ENCODE measurements around the gene NEGR1. TPM values are rescaled to one million over a fixed set of nuclear protein-coding genes. Genes with fewer than 3 reads are reported as not detected.

The NEGR1 gene
- total RNA-seq, 4 donors from 2014 or later: 7.0 to 10.0 (median 8.1) TPM

DNA sequence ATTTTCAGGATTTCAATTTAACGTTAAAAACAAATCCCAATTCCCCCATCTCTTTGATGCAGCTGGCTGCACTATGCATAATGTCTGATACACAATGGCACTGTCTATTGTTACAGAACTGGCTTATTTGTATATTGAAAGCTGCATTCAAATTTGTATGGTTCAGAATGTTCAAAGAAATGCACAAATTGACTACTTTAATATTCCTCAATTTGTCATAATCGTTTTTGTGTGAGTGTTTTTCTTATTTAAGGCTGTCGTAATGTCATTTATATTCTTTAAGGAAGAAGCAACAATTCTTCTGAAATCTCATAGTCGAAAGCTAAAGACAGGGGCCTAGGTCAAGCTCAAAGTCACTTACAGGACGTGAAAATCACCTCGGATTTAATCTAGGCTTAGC lies 860.1 kb downstream of the NEGR1 start:
- DNase-seq: no peak
- Histone ChIP-seq H3K4me3 (no peak overlapping the region), H3K9me3 (no peaks in the 10 kb centered on the region), H3K27me3 (no peaks in the 10 kb centered on the region), H3K4me1 (no peaks in the 10 kb centered on the region), H3K36me3 (no peaks in the 10 kb centered on the region), H3K27ac (no peak overlapping the region)
- TF ChIP-seq POLR2A (IDR thresholded peaks at IDR 0.05) (no peak), EP300 (IDR thresholded peaks at IDR 0.05; ENCODE audit: low read depth) (no peak), POLR2AphosphoS5 (IDR thresholded peaks at IDR 0.05) (no peak)
- TF ChIP-seq, protein P1, sequence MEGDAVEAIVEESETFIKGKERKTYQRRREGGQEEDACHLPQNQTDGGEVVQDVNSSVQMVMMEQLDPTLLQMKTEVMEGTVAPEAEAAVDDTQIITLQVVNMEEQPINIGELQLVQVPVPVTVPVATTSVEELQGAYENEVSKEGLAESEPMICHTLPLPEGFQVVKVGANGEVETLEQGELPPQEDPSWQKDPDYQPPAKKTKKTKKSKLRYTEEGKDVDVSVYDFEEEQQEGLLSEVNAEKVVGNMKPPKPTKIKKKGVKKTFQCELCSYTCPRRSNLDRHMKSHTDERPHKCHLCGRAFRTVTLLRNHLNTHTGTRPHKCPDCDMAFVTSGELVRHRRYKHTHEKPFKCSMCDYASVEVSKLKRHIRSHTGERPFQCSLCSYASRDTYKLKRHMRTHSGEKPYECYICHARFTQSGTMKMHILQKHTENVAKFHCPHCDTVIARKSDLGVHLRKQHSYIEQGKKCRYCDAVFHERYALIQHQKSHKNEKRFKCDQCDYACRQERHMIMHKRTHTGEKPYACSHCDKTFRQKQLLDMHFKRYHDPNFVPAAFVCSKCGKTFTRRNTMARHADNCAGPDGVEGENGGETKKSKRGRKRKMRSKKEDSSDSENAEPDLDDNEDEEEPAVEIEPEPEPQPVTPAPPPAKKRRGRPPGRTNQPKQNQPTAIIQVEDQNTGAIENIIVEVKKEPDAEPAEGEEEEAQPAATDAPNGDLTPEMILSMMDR (IDR thresholded peaks at IDR 0.05): no peak
- 74 to 77% methylated on average over 6 of the region's 6 CpGs for WGBS, 2 donors (ENCODE audit: low coverage in 1 of 2)
- in situ Hi-C loops (cut with MboI; ENCODE audit: low pct_ligation_motif_present in 1 of 4, low pct_unique_long_range_greater_than_20kb in 1 of 4, low sequenced_read_pairs in 3 of 4): no loop called here
- intact Hi-C loops (cut with DNase I; ENCODE audit: low total_unique reads): no loop called here

- in situ Hi-C loops (cut with MboI; ENCODE audit: low pct_ligation_motif_present in 1 of 4, low pct_unique_long_range_greater_than_20kb in 1 of 4, low sequenced_read_pairs in 3 of 4) (no loop called here), intact Hi-C loops (cut with DNase I; ENCODE audit: low total_unique reads) (no loop called here)
- H3K27ac ChIP-seq: no peak overlapping the region
- H3K36me3 ChIP-seq: no peaks in the 10 kb centered on the region
- TF ChIP-seq EP300 (IDR thresholded peaks at IDR 0.05; ENCODE audit: low read depth) (no peak), POLR2AphosphoS5 (IDR thresholded peaks at IDR 0.05) (no peak), POLR2A (IDR thresholded peaks at IDR 0.05) (no peak)
- TF ChIP-seq, protein P1 (IDR thresholded peaks at IDR 0.05): no peak
- H3K4me1 ChIP-seq: no peaks in the 10 kb centered on the region
- H3K4me3 ChIP-seq: no peak overlapping the region
- no peak for DNase-seq
- 57 to 72% methylated on average over 3 of the region's 3 CpGs for WGBS, 2 donors (ENCODE audit: low coverage in 1 of 2)
- no peaks in the 10 kb centered on the region for H3K9me3 ChIP-seq
- no peaks in the 10 kb centered on the region for H3K27me3 ChIP-seq
Observed at GRCh38 chr1:71417421-71417820, 864.9 kb downstream of the NEGR1 start.

DNA sequence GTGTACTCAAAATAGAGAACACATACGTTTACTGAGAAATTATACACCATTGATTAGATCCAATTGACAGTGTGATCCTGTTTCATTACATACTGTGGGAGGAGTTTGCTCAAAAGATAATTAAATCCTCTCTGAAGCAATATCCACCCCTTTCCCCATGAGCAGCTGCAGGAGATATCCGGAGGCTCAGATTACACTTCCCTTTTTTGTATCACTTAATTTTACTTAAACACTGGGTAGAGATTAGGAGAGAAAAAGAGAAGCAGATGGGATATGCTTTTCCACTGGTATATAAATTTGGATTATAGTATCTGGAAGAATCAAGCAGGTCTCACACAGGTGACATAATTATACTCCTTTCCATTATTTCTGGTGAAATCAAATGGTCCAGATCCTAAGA lies 868.2 kb downstream of the NEGR1 start:
- no peaks in the 10 kb centered on the region for H3K9me3 ChIP-seq
- 39 to 44% methylated on average over 2 of the region's 2 CpGs for WGBS, 2 donors (ENCODE audit: low coverage in 1 of 2)
- DNase-seq: no peak
- no peak for TF ChIP-seq POLR2AphosphoS5 (IDR thresholded peaks at IDR 0.05)
- TF ChIP-seq, protein P1 (IDR thresholded peaks at IDR 0.05): no peak
- TF ChIP-seq POLR2A (IDR thresholded peaks at IDR 0.05): no peak
- TF ChIP-seq EP300 (IDR thresholded peaks at IDR 0.05; ENCODE audit: low read depth): no peak
- in situ Hi-C loops (cut with MboI; ENCODE audit: low pct_ligation_motif_present in 1 of 4, low pct_unique_long_range_greater_than_20kb in 1 of 4, low sequenced_read_pairs in 3 of 4) (no loop called here), intact Hi-C loops (cut with DNase I; ENCODE audit: low total_unique reads) (no loop called here)
- no peak overlapping the region for H3K4me3 ChIP-seq
- H3K4me1 ChIP-seq: no peaks in the 10 kb centered on the region
- H3K27me3 ChIP-seq: no peaks in the 10 kb centered on the region
- H3K27ac ChIP-seq: no peak overlapping the region
- no peaks in the 10 kb centered on the region for H3K36me3 ChIP-seq

DNA sequence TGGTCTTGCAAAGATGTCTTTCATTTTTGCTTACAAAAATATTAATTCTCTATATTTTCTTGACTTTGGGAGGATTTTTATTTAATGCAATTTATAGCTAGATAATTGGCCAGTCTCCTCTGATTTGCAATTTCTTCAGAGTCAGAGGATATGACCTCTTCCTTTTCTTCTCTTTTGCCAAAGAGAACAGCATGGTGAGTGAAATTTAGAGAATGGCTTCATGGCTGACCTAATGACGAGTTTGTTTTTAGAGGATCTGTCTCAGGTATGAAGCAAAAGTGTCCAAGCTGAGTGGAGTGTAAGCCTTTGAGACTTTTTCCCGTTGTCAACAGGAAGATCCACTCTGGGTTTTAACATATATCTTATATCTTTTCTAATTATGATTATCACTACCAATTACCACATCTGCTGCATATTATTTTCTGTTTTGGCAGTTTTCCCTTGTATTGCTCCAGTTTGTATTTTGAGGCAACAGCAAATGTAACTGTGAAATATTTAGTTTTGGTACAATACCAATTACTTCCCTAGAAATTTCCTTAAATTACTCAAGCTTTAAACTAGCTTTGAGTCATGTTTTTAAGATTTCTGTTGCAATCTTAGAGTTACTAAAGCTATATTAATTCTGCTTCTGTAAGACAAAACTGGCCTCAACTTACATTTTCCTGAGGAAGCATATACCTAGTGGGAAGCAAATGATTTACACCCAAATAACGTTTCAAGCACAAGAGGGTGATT lies 868.7 kb downstream of the NEGR1 start:
- DNase-seq: no peak
- in situ Hi-C loops (cut with MboI; ENCODE audit: low pct_ligation_motif_present in 1 of 4, low pct_unique_long_range_greater_than_20kb in 1 of 4, low sequenced_read_pairs in 3 of 4) (no loop called here), intact Hi-C loops (cut with DNase I; ENCODE audit: low total_unique reads) (no loop called here)
- Histone ChIP-seq H3K4me3 (no peak overlapping the region), H3K36me3 (no peaks in the 10 kb centered on the region), H3K27me3 (no peaks in the 10 kb centered on the region), H3K27ac (no peak overlapping the region), H3K4me1 (no peaks in the 10 kb centered on the region), H3K9me3 (no peaks in the 10 kb centered on the region)
- TF ChIP-seq POLR2AphosphoS5 (IDR thresholded peaks at IDR 0.05) (no peak), EP300 (IDR thresholded peaks at IDR 0.05; ENCODE audit: low read depth) (no peak), POLR2A (IDR thresholded peaks at IDR 0.05) (no peak)
- TF ChIP-seq, protein P1 (IDR thresholded peaks at IDR 0.05): no peak
- WGBS, 2 donors (ENCODE audit: low coverage in 1 of 2): 51 to 69% methylated on average over 3 of the region's 3 CpGs

All from transverse colon (tissue), 4 donors.